Astrocyte (in vitro differentiated cells and primary cell): Measurements from ENCODE around the gene ALOX12B. TPM values are rescaled to one million over a fixed set of nuclear protein-coding genes. Genes with fewer than 3 reads are reported as not detected.

Source experiments
- DNase-seq: peaks from one replicate; pipeline ENCODE4 v3.0.0-alpha.2; 2010; ENCODE audit warnings: low read depth
- FAIRE-seq: peaks from 2 replicates; lab custom pipeline; 2011; peaks lifted over from hg19 to GRCh38; lab: Jason Lieb, UNC
- H2AFZ ChIP-seq: 2 replicates; pipeline ENCODE4 v1.6.0; 2012; ENCODE audit warnings: low read depth, low read length, inconsistent platforms
- H3K27ac ChIP-seq: 2 replicates; pipeline ENCODE4 v1.5.1; 2011; ENCODE audit warnings: low read depth, low read length, inconsistent platforms
- H3K27me3 ChIP-seq: 2 replicates; pipeline ENCODE4 v1.6.0; 2011; ENCODE audit warnings: low read length, inconsistent platforms; ENCODE audit not compliant: insufficient read depth
- H3K36me3 ChIP-seq: 2 replicates; pipeline ENCODE4 v1.5.1; 2011; ENCODE audit warnings: low read length, inconsistent platforms; ENCODE audit not compliant: insufficient read depth
- H3K4me1 ChIP-seq: 2 replicates; pipeline ENCODE4 v1.5.1; 2011; ENCODE audit warnings: low read length, inconsistent platforms; ENCODE audit not compliant: insufficient read depth
- H3K4me2 ChIP-seq: 2 replicates; pipeline ENCODE4 v1.6.0; 2012; ENCODE audit warnings: low read length, inconsistent platforms
- H3K4me3 ChIP-seq: 2 replicates; pipeline ENCODE4 v1.5.1; 2011; ENCODE audit warnings: low read depth, mild to moderate bottlenecking, low read length, inconsistent platforms; ENCODE audit not compliant: insufficient read depth
- H3K79me2 ChIP-seq: 2 replicates; pipeline ENCODE4 v1.6.0; 2012; ENCODE audit warnings: mild to moderate bottlenecking, low read length, inconsistent platforms; ENCODE audit not compliant: insufficient read depth
- H3K9ac ChIP-seq: 2 replicates; pipeline ENCODE4 v1.6.0; 2012; ENCODE audit warnings: mild to moderate bottlenecking, low read length, inconsistent platforms
- H3K9me3 ChIP-seq: 2 replicates; pipeline ENCODE4 v1.5.1; 2012; ENCODE audit warnings: low read depth, mild to moderate bottlenecking, low read length, inconsistent platforms; ENCODE audit not compliant: insufficient read depth
- H4K20me1 ChIP-seq: 2 replicates; pipeline ENCODE4 v1.6.0; 2012; ENCODE audit warnings: low read length, inconsistent platforms; ENCODE audit not compliant: insufficient read depth
- H3K27ac Mint-ChIP-seq: one replicate; pipeline ENCODE4 v1.8.0; 2021; ENCODE audit warnings: mild to moderate bottlenecking, mixed read lengths; ENCODE audit not compliant: unreplicated experiment
- H3K27me3 Mint-ChIP-seq: one replicate; pipeline ENCODE4 v1.8.0; 2021; ENCODE audit warnings: low read depth, mixed read lengths; ENCODE audit not compliant: unreplicated experiment
- H3K36me3 Mint-ChIP-seq: one replicate; pipeline ENCODE4 v1.8.0; 2021; ENCODE audit warnings: low read depth, mixed read lengths; ENCODE audit not compliant: unreplicated experiment
- H3K4me1 Mint-ChIP-seq: one replicate; pipeline ENCODE4 v1.8.0; 2021; ENCODE audit warnings: low read depth, mixed read lengths; ENCODE audit not compliant: unreplicated experiment
- H3K4me3 Mint-ChIP-seq: one replicate; pipeline ENCODE4 v1.8.0; 2021; ENCODE audit warnings: mild to moderate bottlenecking, moderate library complexity, mixed read lengths; ENCODE audit not compliant: unreplicated experiment
- H3K9me3 Mint-ChIP-seq: one replicate; pipeline ENCODE4 v1.8.0; 2021; ENCODE audit warnings: mild to moderate bottlenecking, mixed read lengths; ENCODE audit not compliant: unreplicated experiment
- EZH2 ChIP-seq: IDR thresholded peaks from 2 replicates; pipeline ENCODE4 v1.6.1; 2012; ENCODE audit warnings: mild to moderate bottlenecking, low read length, inconsistent platforms; ENCODE audit not compliant: insufficient read depth
- total RNA-seq: library from RNA; stranded (reverse); gene quantifications from 2 replicates; pipeline ENCODE4 v1.2.1, GENCODE V29; 2021
- TF ChIP-seq, protein P1 (sequence below): IDR thresholded peaks from 2 replicates; pipeline ENCODE4 v1.5.1; 2011; ENCODE audit warnings: low read depth, mild to moderate bottlenecking, inconsistent platforms, low read length, moderate library complexity; ENCODE audit not compliant: insufficient read depth

The ALOX12B gene
- total RNA-seq, 1 donor from 2014 or later, result not detected

DNA sequence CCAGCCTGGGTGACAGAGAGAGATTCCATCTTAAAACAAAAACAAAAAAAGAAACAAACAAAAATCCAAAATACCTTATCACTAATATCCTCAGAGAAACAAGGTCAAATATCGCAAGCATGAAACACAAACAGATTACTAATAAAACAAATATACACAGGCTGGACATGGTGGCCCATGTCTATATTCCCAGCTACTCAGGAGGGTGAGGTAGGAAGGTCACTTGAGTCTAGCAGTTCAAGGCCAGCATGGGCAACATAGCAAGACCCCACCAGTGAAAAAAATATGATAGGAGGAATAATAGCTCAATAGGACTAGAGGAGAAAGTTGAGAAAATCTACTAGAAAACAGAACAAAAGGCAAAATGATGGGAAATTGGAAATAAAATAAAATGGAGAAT is 55.6 kb downstream of the ALOX12B start:
- Histone ChIP-seq H3K27me3 (peaks cover 24% of the 10 kb centered on the region), H3K4me1 (no peaks in the 10 kb centered on the region), H3K4me2 (no peak overlapping the region), H3K9me3 (peaks cover 2% of the 10 kb centered on the region), H3K27ac (no peak overlapping the region), H4K20me1 (no peaks in the 10 kb centered on the region), H3K36me3 (no peaks in the 10 kb centered on the region), H3K79me2 (no peaks in the 10 kb centered on the region), H2AFZ (no peak overlapping the region), H3K9ac (no peak overlapping the region), H3K4me3 (no peak overlapping the region)
- FAIRE-seq, result no peak
- Mint-ChIP-seq H3K36me3 (no peaks in the 10 kb centered on the region), H3K4me1 (no peaks in the 10 kb centered on the region), H3K27ac (no peak overlapping the region), H3K4me3 (no peak overlapping the region), H3K27me3 (peaks cover 42% of the 10 kb centered on the region), H3K9me3 (peaks cover 5% of the 10 kb centered on the region)
- TF ChIP-seq EZH2, result no peak
- TF ChIP-seq, protein P1, sequence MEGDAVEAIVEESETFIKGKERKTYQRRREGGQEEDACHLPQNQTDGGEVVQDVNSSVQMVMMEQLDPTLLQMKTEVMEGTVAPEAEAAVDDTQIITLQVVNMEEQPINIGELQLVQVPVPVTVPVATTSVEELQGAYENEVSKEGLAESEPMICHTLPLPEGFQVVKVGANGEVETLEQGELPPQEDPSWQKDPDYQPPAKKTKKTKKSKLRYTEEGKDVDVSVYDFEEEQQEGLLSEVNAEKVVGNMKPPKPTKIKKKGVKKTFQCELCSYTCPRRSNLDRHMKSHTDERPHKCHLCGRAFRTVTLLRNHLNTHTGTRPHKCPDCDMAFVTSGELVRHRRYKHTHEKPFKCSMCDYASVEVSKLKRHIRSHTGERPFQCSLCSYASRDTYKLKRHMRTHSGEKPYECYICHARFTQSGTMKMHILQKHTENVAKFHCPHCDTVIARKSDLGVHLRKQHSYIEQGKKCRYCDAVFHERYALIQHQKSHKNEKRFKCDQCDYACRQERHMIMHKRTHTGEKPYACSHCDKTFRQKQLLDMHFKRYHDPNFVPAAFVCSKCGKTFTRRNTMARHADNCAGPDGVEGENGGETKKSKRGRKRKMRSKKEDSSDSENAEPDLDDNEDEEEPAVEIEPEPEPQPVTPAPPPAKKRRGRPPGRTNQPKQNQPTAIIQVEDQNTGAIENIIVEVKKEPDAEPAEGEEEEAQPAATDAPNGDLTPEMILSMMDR, result no peak
- DNase-seq, result no peak

DNA sequence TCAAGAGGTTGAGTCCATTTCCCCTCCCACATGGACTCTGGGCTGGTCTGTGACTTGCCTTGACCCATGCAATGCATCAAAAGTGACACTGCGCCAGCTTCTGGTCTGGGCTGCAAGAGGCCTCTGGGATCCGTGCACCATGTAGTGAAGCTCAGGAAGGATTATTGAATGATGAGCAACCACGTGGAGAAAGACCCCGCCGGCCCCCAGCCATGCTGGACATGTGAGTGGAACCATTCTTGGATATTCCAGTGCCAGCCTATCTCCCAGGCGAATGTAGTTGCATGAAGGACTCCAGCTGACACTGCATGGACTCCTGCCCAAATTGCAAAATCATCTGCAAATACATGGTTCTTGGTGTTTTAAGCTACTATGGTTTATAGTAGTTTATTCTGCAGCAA is 56.3 kb downstream of the ALOX12B start:
- Histone ChIP-seq H3K36me3 (no peaks in the 10 kb centered on the region), H3K4me3 (no peak overlapping the region), H3K4me1 (no peaks in the 10 kb centered on the region), H3K27me3 (peaks cover 27% of the 10 kb centered on the region), H3K9me3 (peaks cover 2% of the 10 kb centered on the region), H2AFZ (no peak overlapping the region), H3K4me2 (no peak overlapping the region), H3K9ac (no peak overlapping the region), H3K27ac (no peak overlapping the region), H4K20me1 (no peaks in the 10 kb centered on the region), H3K79me2 (no peaks in the 10 kb centered on the region)
- DNase-seq (no peak), FAIRE-seq (no peak)
- H3K27me3 Mint-ChIP-seq, result peaks cover 45% of the 10 kb centered on the region
- H3K9me3 Mint-ChIP-seq, result peaks cover 5% of the 10 kb centered on the region
- H3K4me1 Mint-ChIP-seq, result no peaks in the 10 kb centered on the region
- H3K4me3 Mint-ChIP-seq, result no peak overlapping the region
- peak overlapping the region; percentile 72 for H3K27ac Mint-ChIP-seq
- no peaks in the 10 kb centered on the region for H3K36me3 Mint-ChIP-seq
- TF ChIP-seq EZH2, result no peak
- TF ChIP-seq, protein P1, result no peak

DNA sequence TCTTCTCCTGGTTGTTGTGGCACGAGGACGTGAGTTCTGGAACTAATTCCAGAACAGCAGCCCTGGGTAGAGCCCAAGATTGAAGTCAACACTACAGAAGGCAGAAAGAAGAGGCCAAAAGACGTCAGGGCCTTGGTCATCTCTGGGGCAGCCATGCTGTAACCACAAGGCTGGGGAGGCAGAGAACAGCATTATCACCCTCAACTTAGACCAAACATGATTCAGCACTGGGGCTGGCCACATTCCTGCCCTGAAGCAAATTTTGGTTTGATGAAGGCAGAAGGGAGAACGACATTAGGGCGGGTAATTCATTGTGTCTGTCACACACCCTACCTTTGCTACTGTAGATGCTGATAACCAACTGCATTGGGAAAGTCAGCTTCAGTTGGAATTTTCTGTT is 58.4 kb downstream of the ALOX12B start:
- Mint-ChIP-seq H3K9me3 (peaks cover 5% of the 10 kb centered on the region), H3K36me3 (no peaks in the 10 kb centered on the region), H3K27ac (peak overlapping the region; percentile 60), H3K4me3 (no peak overlapping the region), H3K4me1 (peaks cover 3% of the 10 kb centered on the region), H3K27me3 (peaks cover 35% of the 10 kb centered on the region)
- Histone ChIP-seq H3K9me3 (peaks cover 2% of the 10 kb centered on the region), H4K20me1 (no peaks in the 10 kb centered on the region), H3K27me3 (peaks cover 26% of the 10 kb centered on the region), H2AFZ (no peak overlapping the region), H3K4me2 (no peak overlapping the region), H3K9ac (no peak overlapping the region), H3K79me2 (no peaks in the 10 kb centered on the region), H3K4me1 (no peaks in the 10 kb centered on the region), H3K4me3 (no peak overlapping the region), H3K27ac (no peak overlapping the region), H3K36me3 (no peaks in the 10 kb centered on the region)
- DNase-seq (peak; percentile 32), FAIRE-seq (no peak)
- no peak for TF ChIP-seq EZH2
- TF ChIP-seq, protein P1, result no peak
